Trophoblast cell (in vitro differentiated cells and primary cell): ENCODE data around the gene STEEP1.
A peak's percentile ranks its signal among the peaks of the same experiment; 100 is the strongest.

ENCODE experiments used
- DNase-seq, 2 donors: peaks; one replicate each; pipeline ENCODE4 v3.0.0-alpha.2; 2016
- H2AFZ ChIP-seq: 2 replicates; pipeline ENCODE4 v1.6.1; 2013; ENCODE audit warnings: low read length, moderate library complexity, mild to moderate bottlenecking; ENCODE audit not compliant: insufficient read depth, poor library complexity
- H2AK5ac ChIP-seq: 2 replicates; pipeline ENCODE4 v1.6.1; 2013; ENCODE audit warnings: mild to moderate bottlenecking, low read length
- H2BK120ac ChIP-seq: 2 replicates; pipeline ENCODE4 v1.6.1; 2013; ENCODE audit warnings: low read length, mild to moderate bottlenecking, moderate library complexity; ENCODE audit not compliant: insufficient read depth, poor library complexity
- H2BK12ac ChIP-seq: 2 replicates; pipeline ENCODE4 v1.6.1; 2013; ENCODE audit warnings: mild to moderate bottlenecking, low read length, moderate library complexity
- H2BK5ac ChIP-seq: 2 replicates; pipeline ENCODE4 v1.6.1; 2013; ENCODE audit warnings: low read length, low read depth, moderate library complexity, mild to moderate bottlenecking; ENCODE audit not compliant: poor library complexity
- H3K14ac ChIP-seq: 2 replicates; pipeline ENCODE4 v1.6.1; 2013; ENCODE audit warnings: mild to moderate bottlenecking, low read length
- H3K18ac ChIP-seq: 2 replicates; pipeline ENCODE4 v1.6.1; 2013; ENCODE audit warnings: mild to moderate bottlenecking, low read length
- H3K23ac ChIP-seq: 2 replicates; pipeline ENCODE4 v1.6.1; 2013; ENCODE audit warnings: low read length
- H3K27ac ChIP-seq: 2 replicates; pipeline ENCODE4 v1.5.1; 2013; ENCODE audit warnings: low read depth, mild to moderate bottlenecking, inconsistent platforms, low read length, moderate library complexity
- H3K27me3 ChIP-seq: 2 replicates; pipeline ENCODE4 v1.6.1; 2013; ENCODE audit warnings: inconsistent platforms, mild to moderate bottlenecking, low read length, moderate library complexity; ENCODE audit not compliant: insufficient read depth
- H3K36me3 ChIP-seq, 2 experiments: 1 replicate in 1 of 2; 2 replicates in 1 of 2; pipeline ENCODE4 v1.6.1; 2013; ENCODE audit warnings: low read length in 2 of 2, mild to moderate bottlenecking in 2 of 2, moderate library complexity in 1 of 2; ENCODE audit not compliant: insufficient read depth in 2 of 2, control insufficient read depth in 1 of 2
- H3K4ac ChIP-seq: 2 replicates; pipeline ENCODE4 v1.6.1; 2013; ENCODE audit warnings: low read depth, mild to moderate bottlenecking, low read length, moderate library complexity
- H3K4me1 ChIP-seq, 2 experiments: 1 replicate in 1 of 2; 2 replicates in 1 of 2; pipeline ENCODE4 v1.6.1; 2013; ENCODE audit warnings: low read length in 2 of 2, mild to moderate bottlenecking in 2 of 2, moderate library complexity in 1 of 2; ENCODE audit not compliant: insufficient read depth in 2 of 2, control insufficient read depth in 1 of 2
- H3K4me2 ChIP-seq: 2 replicates; pipeline ENCODE4 v1.6.1; 2013; ENCODE audit warnings: inconsistent platforms, mild to moderate bottlenecking, low read length, moderate library complexity
- H3K4me3 ChIP-seq: 2 replicates; pipeline ENCODE4 v1.5.1; 2013; ENCODE audit warnings: mild to moderate bottlenecking, low read depth, low read length, inconsistent platforms
- H3K79me1 ChIP-seq: one replicate; pipeline ENCODE4 v1.6.1; 2013; ENCODE audit warnings: low read length
- H3K79me2 ChIP-seq: 2 replicates; pipeline ENCODE4 v1.6.1; 2013; ENCODE audit warnings: low read length, mild to moderate bottlenecking; ENCODE audit not compliant: control insufficient read depth, insufficient read depth, poor library complexity
- H3K9ac ChIP-seq: 2 replicates; pipeline ENCODE4 v1.6.1; 2013; ENCODE audit warnings: mild to moderate bottlenecking, low read length
- H3K9me3 ChIP-seq: 2 replicates; pipeline ENCODE4 v1.6.1; 2013; ENCODE audit warnings: low read depth, mild to moderate bottlenecking, control low read depth, inconsistent platforms, low read length; ENCODE audit not compliant: insufficient read depth
- H4K12ac ChIP-seq: 2 replicates; pipeline ENCODE4 v1.6.1; 2013; ENCODE audit warnings: low read depth, mild to moderate bottlenecking, low read length, moderate library complexity
- H4K8ac ChIP-seq: 2 replicates; pipeline ENCODE4 v1.6.1; 2013; ENCODE audit warnings: low read depth, mild to moderate bottlenecking, low read length, moderate library complexity
- H4K91ac ChIP-seq: one replicate; pipeline ENCODE4 v1.6.1; 2013; ENCODE audit warnings: low read depth, mild to moderate bottlenecking, low read length, moderate library complexity
- WGBS: extraction: QIAGEN DNeasy Blood & Tissue Kit; methylation state at CpG from one replicate; pipeline ENCODE4 v1.1.7; 2013; ENCODE audit warnings: missing lambda C conversion rate; ENCODE audit not compliant: insufficient read length, insufficient coverage; ENCODE audit errors: extremely low coverage; 5-methylcytosine and 5-hydroxymethylcytosine counted together

The STEEP1 gene

GRCh38 chrX:119573222-119573621 is 8.0 kb upstream of the STEEP1 start:
- Histone ChIP-seq H3K9ac (no peak overlapping the region), H2BK12ac (peak overlapping the region; percentile 7), H4K12ac (no peak overlapping the region), H3K27me3 (no peaks in the 10 kb centered on the region), H3K36me3 (no peaks in the 10 kb centered on the region), H2BK120ac (no peak overlapping the region), H3K79me1 (peaks cover 6% of the 10 kb centered on the region), H3K4ac (no peak overlapping the region), H3K4me2 (peak overlapping the region; percentile 89), H4K91ac (no peak overlapping the region), H3K27ac (no peak overlapping the region), H3K23ac (no peak overlapping the region), H2BK5ac (no peak overlapping the region), H2AFZ (no peak overlapping the region), H3K14ac (no peak overlapping the region), H3K18ac (no peak overlapping the region), H4K8ac (peak overlapping the region; percentile 33), H2AK5ac (no peak overlapping the region), H3K79me2 (peaks cover 3% of the 10 kb centered on the region), H3K4me1 (peaks cover 0 to 4% of the 10 kb centered on the region in 2 experiments), H3K9me3 (no peaks in the 10 kb centered on the region), H3K4me3 (no peak overlapping the region)
- peak in 1 of 2 donors; percentile 72 for DNase-seq
- WGBS: no CpG with 5 or more reads among the region's 3 CpGs

- H3K4me3 ChIP-seq: no peak overlapping the region
- no peak overlapping the region for H3K4me2 ChIP-seq
- H3K4me1 ChIP-seq: peaks cover 0 to 1% of the 10 kb centered on the region in 2 experiments
- H3K9ac ChIP-seq: no peak overlapping the region
- no peak overlapping the region for H2BK120ac ChIP-seq
- peaks cover 6% of the 10 kb centered on the region for H3K79me1 ChIP-seq
- H2AFZ ChIP-seq: no peak overlapping the region
- H3K14ac ChIP-seq: no peak overlapping the region
- H3K9me3 ChIP-seq: no peaks in the 10 kb centered on the region
- no peak overlapping the region for H3K18ac ChIP-seq
- H3K23ac ChIP-seq: no peak overlapping the region
- no peaks in the 10 kb centered on the region for H3K27me3 ChIP-seq
- H4K91ac ChIP-seq: no peak overlapping the region
- H2BK12ac ChIP-seq: no peak overlapping the region
- peaks cover 3% of the 10 kb centered on the region for H3K79me2 ChIP-seq
- H2BK5ac ChIP-seq: no peak overlapping the region
- no peak overlapping the region for H3K4ac ChIP-seq
- no peak overlapping the region for H4K8ac ChIP-seq
- WGBS: no CpG with 5 or more reads among the region's 6 CpGs
- H3K27ac ChIP-seq: no peak overlapping the region
- DNase-seq: peak; percentile 75 to 94
- H2AK5ac ChIP-seq: no peak overlapping the region
- no peak overlapping the region for H4K12ac ChIP-seq
- no peaks in the 10 kb centered on the region for H3K36me3 ChIP-seq
Observed at GRCh38 chrX:119570351-119570835, 5.2 kb upstream of the STEEP1 start.

- Histone ChIP-seq H3K27ac (no peak overlapping the region), H3K27me3 (no peaks in the 10 kb centered on the region), H2AK5ac (no peak overlapping the region), H3K4me3 (no peak overlapping the region), H3K18ac (no peak overlapping the region), H4K12ac (no peak overlapping the region), H3K23ac (no peak overlapping the region), H3K79me1 (no peaks in the 10 kb centered on the region), H3K79me2 (no peaks in the 10 kb centered on the region), H3K36me3 (peaks cover 0 to 2% of the 10 kb centered on the region in 2 experiments), H2AFZ (no peak overlapping the region), H4K91ac (peak overlapping the region; percentile 47), H3K9me3 (no peaks in the 10 kb centered on the region), H2BK5ac (no peak overlapping the region), H3K9ac (no peak overlapping the region), H3K4me1 (peaks cover 4 to 6% of the 10 kb centered on the region in 2 experiments), H3K4me2 (no peak overlapping the region), H2BK12ac (no peak overlapping the region), H4K8ac (no peak overlapping the region), H3K4ac (no peak overlapping the region), H2BK120ac (no peak overlapping the region), H3K14ac (peak overlapping the region; percentile 17)
- peak; percentile 65 to 90 for DNase-seq
- WGBS: no CpG with 5 or more reads among the region's 3 CpGs
Observed at GRCh38 chrX:119552508-119552907, 12.7 kb downstream of the STEEP1 start.

- Histone ChIP-seq H3K9me3 (no peaks in the 10 kb centered on the region), H4K12ac (no peak overlapping the region), H4K8ac (no peak overlapping the region), H2AK5ac (no peak overlapping the region), H3K4me1 (peaks cover 4 to 6% of the 10 kb centered on the region in 2 experiments), H4K91ac (no peak overlapping the region), H3K79me2 (no peaks in the 10 kb centered on the region), H2BK12ac (no peak overlapping the region), H3K23ac (no peak overlapping the region), H3K9ac (no peak overlapping the region), H3K36me3 (peaks cover 0 to 2% of the 10 kb centered on the region in 2 experiments), H3K4me3 (no peak overlapping the region), H3K4ac (no peak overlapping the region), H3K18ac (no peak overlapping the region), H3K27me3 (no peaks in the 10 kb centered on the region), H2BK5ac (no peak overlapping the region), H3K79me1 (no peaks in the 10 kb centered on the region), H3K27ac (no peak overlapping the region), H2AFZ (no peak overlapping the region), H3K14ac (no peak overlapping the region), H3K4me2 (no peak overlapping the region), H2BK120ac (no peak overlapping the region)
- no peak for DNase-seq
- WGBS: no CpG with 5 or more reads among the region's 7 CpGs
Observed at GRCh38 chrX:119549327-119550016, 15.7 kb downstream of the STEEP1 start.
